HUES48 (cell line): ENCODE results near the gene EFCAB8.

Source experiments
- H3K27ac ChIP-seq: one replicate; pipeline ENCODE4 v1.7.0; 2013; ENCODE audit warnings: low read depth, low read length, inconsistent platforms
- H3K27me3 ChIP-seq: 2 replicates; pipeline ENCODE4 v1.6.1; 2013; ENCODE audit warnings: mild to moderate bottlenecking, low read length; ENCODE audit not compliant: control insufficient read depth, insufficient read depth
- H3K36me3 ChIP-seq: 2 replicates; pipeline ENCODE4 v1.6.1; 2013; ENCODE audit warnings: low read length; ENCODE audit not compliant: control insufficient read depth, insufficient read depth
- H3K4me1 ChIP-seq: 2 replicates; pipeline ENCODE4 v1.6.1; 2013; ENCODE audit warnings: mild to moderate bottlenecking, low read length; ENCODE audit not compliant: control insufficient read depth, insufficient read depth
- H3K4me3 ChIP-seq: 2 replicates; pipeline ENCODE4 v1.5.1; 2013; ENCODE audit warnings: mild to moderate bottlenecking, low read depth, low read length
- H3K9ac ChIP-seq: 2 replicates; pipeline ENCODE4 v1.6.1; 2013; ENCODE audit warnings: mild to moderate bottlenecking, low read depth, low read length, moderate library complexity
- H3K9me3 ChIP-seq: 2 replicates; pipeline ENCODE4 v1.6.1; 2013; ENCODE audit warnings: low read length; ENCODE audit not compliant: control insufficient read depth, insufficient read depth

The EFCAB8 gene

DNA sequence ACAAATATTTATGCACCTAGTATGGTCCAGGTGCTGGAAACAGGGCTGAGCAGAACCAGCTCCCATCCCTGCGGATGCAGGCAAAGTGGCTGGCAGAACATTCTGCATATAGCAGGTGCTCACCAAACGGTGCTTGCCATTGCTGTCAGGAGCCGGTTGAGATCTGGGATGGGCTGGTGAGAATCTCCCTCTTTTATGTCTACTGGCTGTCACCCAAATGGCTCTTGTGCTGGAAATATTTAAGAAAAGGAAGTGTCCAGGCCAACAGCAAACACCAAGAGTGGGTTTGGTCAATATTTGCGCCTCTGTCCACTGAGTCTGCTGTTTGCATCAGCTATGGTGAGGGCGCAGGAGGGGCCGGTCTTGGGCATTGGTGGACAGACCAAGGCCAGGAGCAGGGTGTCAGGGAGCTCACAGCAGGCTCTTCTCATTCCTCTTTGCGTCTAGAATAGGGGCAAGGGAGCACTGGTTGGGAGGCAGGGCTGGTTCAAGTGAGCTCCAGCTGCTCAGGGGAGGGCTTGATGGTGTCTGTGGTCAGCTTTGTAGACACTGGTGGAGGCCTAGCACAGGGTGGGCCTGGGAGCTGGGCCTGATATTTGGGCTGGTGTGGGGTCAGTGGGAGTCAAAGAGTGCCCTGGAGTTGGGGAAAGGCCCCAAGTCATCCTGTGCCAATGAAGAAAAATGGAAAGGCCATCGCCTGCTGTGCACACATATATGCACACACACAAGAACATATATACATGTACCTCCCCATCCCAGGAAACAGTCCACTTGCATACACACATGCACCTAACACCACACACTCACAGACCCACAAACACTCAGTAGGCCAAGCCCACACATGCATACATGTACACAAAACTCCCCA lies 147.4 kb downstream of the EFCAB8 start:
- H3K9ac ChIP-seq, result no peak overlapping the region

GRCh38 chr20:33006776-33007375 lies 148.2 kb downstream of the EFCAB8 start:
- Histone ChIP-seq H3K27me3 (no peaks in the 10 kb centered on the region), H3K9me3 (no peaks in the 10 kb centered on the region), H3K9ac (no peak overlapping the region), H3K4me1 (no peaks in the 10 kb centered on the region), H3K4me3 (no peak overlapping the region), H3K36me3 (no peaks in the 10 kb centered on the region), H3K27ac (no peak overlapping the region)

More for the DNA sequence above, 147.4 kb downstream of the EFCAB8 start:
- H3K4me3 ChIP-seq, result no peak overlapping the region
- H3K9me3 ChIP-seq, result no peaks in the 10 kb centered on the region
- no peaks in the 10 kb centered on the region for H3K27me3 ChIP-seq
- H3K27ac ChIP-seq, result no peak overlapping the region
- no peaks in the 10 kb centered on the region for H3K4me1 ChIP-seq
- no peaks in the 10 kb centered on the region for H3K36me3 ChIP-seq

- no peak within 1 kb of the TSS for H3K4me3 ChIP-seq
- no peaks in the 10 kb centered on the region for H3K4me1 ChIP-seq
- no peaks in the 10 kb centered on the region for H3K27me3 ChIP-seq
These were observed 148.9 kb downstream of the EFCAB8 start, which contains the start of gene BPIFB2 for GRCh38 chr20:33007376-33008335. BPIFB2 (plus strand) TSS chr20:33007704; CDS start chr20:33008575, 871 bp downstream.

GRCh38 chr20:33008336-33009213 lies 149.9 kb downstream of the EFCAB8 start:
- Histone ChIP-seq H3K9ac (no peak overlapping the region), H3K4me3 (no peak overlapping the region), H3K9me3 (no peaks in the 10 kb centered on the region), H3K27me3 (no peaks in the 10 kb centered on the region), H3K4me1 (no peaks in the 10 kb centered on the region), H3K27ac (no peak overlapping the region), H3K36me3 (no peaks in the 10 kb centered on the region)

More at GRCh38 chr20:33007376-33008335, 148.9 kb downstream of the EFCAB8 start, which contains the start of gene BPIFB2:
- Histone ChIP-seq H3K9ac (no peak within 1 kb of the TSS), H3K27ac (no peak within 1 kb of the TSS), H3K9me3 (no peaks in the 10 kb centered on the region), H3K36me3 (no peaks in the 10 kb centered on the region)

DNA sequence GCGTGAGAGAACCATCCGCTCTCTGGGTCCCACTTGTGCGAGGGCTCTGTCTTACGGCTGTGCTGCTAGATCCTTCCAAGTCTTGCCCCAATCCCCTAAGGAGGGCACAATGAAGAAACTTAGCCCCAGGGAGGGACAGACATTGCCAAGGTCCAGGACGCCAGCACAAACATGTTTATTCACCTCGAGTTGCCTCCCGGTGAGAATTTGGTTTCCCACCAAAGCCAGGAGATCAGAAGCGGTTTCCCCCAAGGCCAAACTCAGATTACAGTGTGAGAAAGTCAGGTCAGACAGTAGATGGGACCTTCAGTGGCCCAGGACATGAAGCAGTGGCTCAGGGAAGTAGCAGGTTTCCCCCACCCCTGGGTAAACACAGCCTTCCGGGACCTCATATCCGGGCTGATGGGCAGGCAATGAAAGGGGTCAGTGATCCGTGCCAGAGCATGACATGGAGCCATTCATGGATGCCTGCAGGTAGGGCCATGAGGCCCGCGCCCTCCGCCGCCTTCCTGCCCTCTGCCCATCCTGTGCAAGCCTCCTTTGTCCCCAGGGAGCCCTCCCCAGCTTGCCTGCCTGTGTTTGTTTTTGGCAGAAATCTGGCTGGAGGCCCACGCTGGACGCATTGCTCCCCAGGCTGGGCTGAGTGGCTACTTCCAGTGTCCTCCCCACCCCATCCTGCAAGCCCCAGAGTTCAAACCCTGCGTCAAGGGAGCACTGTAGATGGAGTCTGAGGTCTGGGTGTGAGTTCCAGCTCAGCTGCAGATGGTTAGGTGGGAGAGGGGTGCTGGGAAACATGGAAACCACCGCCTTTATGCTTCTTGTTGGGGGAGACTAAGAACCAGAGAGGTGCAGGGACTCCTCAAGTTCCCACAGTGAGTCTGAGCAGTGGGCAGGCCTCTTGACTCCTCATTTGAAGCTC lies 150.8 kb downstream of the EFCAB8 start:
- no peaks in the 10 kb centered on the region for H3K27me3 ChIP-seq
- no peaks in the 10 kb centered on the region for H3K4me1 ChIP-seq
- H3K9ac ChIP-seq, result no peak overlapping the region
- H3K9me3 ChIP-seq, result no peaks in the 10 kb centered on the region
- no peaks in the 10 kb centered on the region for H3K36me3 ChIP-seq
- H3K27ac ChIP-seq, result no peak overlapping the region
- H3K4me3 ChIP-seq, result no peak overlapping the region

- no peaks in the 10 kb centered on the region for H3K4me1 ChIP-seq
- H3K27ac ChIP-seq, result no peak overlapping the region
- H3K9me3 ChIP-seq, result no peaks in the 10 kb centered on the region
- H3K27me3 ChIP-seq, result no peaks in the 10 kb centered on the region
- no peak overlapping the region for H3K9ac ChIP-seq
- H3K36me3 ChIP-seq, result no peaks in the 10 kb centered on the region
- H3K4me3 ChIP-seq, result no peak overlapping the region
These were observed 151.4 kb downstream of the EFCAB8 start for GRCh38 chr20:33010133-33010504.

GRCh38 chr20:33010674-33011449 lies 152.1 kb downstream of the EFCAB8 start:
- Histone ChIP-seq H3K27ac (no peak overlapping the region), H3K9ac (no peak overlapping the region), H3K36me3 (no peaks in the 10 kb centered on the region), H3K4me3 (no peak overlapping the region), H3K4me1 (no peaks in the 10 kb centered on the region), H3K9me3 (no peaks in the 10 kb centered on the region), H3K27me3 (no peaks in the 10 kb centered on the region)
